ENCODE measurements around the gene ZNF618. TPM values are rescaled to one million over a fixed set of nuclear protein-coding genes. Genes with fewer than 3 reads are reported as not detected.

Gene ZNF618
- total RNA-seq, 1 experiment from 2014 or later: 3.6 TPM

DNA sequence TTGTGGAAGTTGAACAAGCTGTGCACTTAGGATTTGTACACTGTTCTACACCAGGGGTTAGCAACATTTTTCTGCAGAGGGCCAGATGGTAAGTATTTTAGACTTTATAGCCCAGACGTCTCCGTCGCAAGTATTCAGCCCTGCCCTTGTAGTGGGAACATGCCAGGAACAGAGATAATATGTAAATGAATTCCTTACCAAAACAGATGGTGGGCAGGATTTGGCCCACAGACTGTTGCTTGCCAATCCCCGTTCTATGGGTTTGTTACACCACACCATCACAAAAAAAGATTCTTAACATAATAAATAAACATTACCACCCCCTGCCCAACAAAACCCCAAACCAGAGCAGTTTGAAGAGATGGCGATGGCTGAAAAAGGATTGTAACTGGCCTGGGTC, 127.6 kb downstream of the ZNF618 start:
- no peak overlapping the region for H3K4me3 ChIP-seq
- peaks cover 8% of the 10 kb centered on the region for H3K36me3 ChIP-seq
- no peaks in the 10 kb centered on the region for H3K27me3 ChIP-seq
- no peaks in the 10 kb centered on the region for H3K9me3 ChIP-seq
- DNase-seq: no peak

DNA sequence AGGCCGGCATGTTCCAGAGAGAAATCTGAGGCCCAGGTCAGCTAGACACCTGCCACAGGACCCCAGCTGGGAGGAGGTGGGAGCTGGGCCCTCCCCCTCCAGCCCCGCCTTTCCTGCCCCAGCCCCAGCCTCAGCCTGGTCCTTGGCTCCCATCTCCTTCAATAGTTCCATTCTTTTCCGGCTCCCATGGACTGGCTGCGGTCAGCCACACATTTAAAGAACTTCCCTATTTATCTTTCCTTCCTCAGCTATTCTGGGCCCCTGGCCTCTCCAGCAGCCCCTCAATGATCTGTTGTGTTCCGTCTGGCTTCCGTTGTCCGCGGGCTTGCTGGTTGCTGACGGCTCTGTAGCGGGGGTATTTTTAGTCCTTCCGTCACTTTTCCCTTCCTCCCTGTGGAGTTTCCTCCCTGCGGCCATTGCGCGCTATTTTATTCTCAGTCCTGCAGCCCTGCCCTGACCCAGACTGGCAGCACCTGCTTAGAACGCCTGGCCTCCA, 128.2 kb downstream of the ZNF618 start:
- H3K36me3 ChIP-seq: peaks cover 8% of the 10 kb centered on the region
- H3K9me3 ChIP-seq: no peaks in the 10 kb centered on the region
- no peaks in the 10 kb centered on the region for H3K27me3 ChIP-seq
- H3K4me3 ChIP-seq: no peak overlapping the region
- no peak for DNase-seq

DNA sequence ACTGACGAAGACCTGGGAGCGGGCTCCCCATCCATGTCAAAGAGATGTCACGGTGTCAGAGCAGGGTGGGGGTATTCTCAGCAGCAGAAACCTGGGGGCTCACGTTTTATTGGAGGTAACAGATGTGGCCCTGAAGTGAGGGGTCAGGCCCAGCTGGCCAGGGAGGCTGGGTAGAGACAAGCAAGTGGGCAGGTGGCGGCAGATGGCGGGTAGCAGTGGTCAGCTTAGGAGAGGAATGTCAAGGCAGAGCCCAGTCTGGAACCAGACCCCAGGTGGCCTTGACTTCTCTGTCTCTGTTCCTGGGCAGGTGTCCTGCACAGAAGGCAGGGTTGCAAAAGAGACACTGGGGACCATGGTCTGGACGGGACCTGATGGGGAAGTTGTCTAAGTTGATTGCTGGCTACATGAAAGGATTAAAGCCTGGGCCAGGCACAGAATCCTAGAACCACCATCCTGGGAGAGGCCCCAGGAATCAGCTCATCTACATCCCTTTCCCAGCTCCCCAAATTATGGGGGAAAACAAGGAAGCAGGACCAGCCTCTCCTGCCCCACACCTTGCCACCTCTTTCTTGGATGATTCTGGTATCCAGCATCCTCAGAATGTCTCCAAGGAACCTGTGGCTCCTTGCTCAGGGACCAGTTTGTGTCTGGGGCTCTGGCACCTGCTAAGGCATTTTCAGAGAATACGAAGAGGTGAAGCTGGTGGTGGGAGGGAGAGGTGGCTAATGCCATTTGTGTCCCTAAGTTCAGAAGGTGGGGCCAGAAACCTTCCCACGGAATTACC, 129.5 kb downstream of the ZNF618 start:
- Histone ChIP-seq H3K27me3 (no peaks in the 10 kb centered on the region), H3K4me3 (no peak overlapping the region), H3K9me3 (no peaks in the 10 kb centered on the region), H3K36me3 (peaks cover 8% of the 10 kb centered on the region)
- DNase-seq: no peak

DNA sequence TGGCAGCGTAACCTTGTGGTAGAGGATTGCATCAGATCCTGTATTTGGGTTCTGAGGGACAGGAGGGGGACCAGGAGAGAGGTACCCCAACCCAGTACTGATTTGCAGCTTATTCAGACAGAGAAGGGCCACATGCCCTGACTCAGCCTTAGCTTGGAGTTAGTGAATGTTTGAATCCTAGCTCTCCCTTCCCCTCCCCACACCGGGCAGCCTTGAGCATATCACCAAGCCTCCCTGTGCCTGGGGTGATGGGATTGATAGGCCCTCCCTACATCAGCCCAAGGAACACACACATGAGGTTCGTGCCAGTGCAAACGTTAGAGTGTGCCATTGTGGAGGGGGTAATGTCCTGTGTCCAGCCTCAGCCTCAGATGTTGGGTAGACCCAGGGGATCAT, 130.0 kb downstream of the ZNF618 start:
- Histone ChIP-seq H3K9me3 (no peaks in the 10 kb centered on the region), H3K27me3 (no peaks in the 10 kb centered on the region), H3K36me3 (peaks cover 8% of the 10 kb centered on the region), H3K4me3 (no peak overlapping the region)
- no peak for DNase-seq

DNA sequence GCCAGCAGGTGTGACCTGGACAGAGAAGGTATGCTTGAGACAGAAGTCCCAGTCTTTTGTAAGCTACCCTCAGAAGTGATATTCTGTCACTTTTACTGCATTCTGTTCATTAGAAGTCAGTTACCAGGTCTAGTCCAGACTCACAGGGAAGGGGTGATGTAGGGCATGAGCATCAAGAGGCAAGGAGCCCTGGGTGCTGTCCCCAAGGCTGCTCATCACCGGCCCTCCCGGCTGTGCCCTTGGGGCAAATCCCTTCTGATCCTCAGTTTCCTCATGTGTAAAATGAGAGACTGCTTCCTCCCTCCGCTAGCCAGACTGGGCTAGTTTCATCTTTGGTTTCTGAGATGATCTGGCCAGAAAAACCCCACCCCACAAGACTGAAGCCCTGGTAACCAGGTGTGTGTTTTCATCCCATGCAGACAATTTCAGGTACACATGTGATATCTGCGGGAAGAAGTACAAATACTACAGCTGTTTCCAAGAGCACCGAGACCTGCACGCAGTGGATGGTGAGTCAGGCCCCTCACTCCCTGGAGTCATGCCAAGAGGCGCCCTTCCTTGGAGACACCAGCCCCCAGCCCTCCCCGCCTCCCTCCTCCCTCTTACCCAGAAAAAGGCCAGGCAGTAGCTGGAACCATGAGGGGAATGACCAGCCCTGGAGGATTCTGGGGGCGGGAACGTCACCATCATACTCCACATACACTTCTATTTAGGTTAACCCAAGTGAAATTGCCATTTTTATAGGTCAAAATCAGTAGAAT, 131.0 kb downstream of the ZNF618 start:
- Histone ChIP-seq H3K36me3 (peaks cover 8% of the 10 kb centered on the region), H3K9me3 (no peaks in the 10 kb centered on the region), H3K4me3 (no peak overlapping the region), H3K27me3 (no peaks in the 10 kb centered on the region)
- DNase-seq: no peak

DNA sequence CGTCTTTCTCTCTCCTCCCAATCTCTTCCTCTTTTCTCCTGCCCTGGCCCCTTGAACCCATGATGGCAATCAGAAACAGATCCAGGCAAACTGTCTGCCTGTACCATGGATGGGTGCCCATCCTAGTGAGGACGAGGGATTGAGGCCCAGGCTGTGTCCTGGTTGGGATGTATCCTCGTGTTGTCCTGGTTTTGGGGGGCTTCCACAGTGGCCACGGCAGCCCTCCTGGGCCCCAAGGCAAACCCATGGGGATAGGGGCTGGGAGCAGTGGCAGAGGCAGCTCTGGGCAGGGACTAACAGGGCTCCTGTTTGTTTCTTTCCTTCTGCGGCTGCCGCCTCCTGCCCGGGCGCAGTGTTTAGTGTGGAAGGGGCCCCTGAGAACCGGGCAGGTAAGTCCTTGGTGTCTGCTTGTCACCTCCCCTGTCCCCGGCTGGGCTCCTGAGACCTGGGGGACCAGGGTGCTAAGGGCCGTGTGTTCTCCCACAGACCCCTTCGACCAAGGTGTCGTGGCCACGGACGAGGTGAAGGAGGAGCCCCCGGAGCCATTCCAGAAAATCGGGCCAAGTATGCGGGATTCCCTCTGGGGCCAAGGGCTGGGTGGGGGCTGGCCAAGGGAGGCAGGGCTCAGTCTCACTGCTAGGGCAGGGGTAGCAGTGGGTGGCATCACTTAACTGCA, 132.0 kb downstream of the ZNF618 start:
- no peak for DNase-seq
- peaks cover 8% of the 10 kb centered on the region for H3K36me3 ChIP-seq

DNA sequence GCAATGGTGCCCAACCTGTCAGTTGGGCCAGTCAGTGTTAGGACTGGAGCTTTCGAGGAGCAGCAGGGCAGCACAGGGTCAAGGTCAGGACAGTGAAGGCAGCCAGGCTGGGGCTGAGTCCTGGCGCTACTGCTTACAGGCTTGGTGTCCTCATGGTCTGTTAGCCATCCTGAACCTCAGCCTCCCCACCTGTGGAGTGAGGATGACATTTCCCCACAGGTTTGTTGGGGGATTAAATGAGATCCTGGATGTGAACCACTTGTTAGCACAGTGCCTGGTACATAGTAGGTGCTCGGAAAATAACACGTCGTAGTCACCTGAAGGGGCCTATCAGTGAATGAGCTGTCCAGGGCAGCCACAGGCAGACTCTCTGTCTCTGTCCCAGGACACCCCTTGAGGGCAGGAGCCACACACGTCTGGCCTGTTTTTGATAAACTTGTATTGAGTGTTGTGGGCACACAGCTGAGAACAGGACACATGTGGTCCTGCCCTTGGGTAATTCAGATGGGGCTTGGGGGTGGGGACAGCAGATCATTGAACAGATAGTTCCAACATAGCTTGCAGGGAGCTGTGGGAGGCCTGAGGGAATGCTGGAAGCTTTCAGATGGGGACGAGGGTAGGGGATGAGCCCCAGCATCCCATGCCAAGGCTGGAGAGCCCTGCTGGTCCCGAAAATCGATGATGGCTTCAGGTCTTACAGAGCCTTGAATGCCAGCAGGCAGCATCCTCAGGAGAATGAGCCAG, 132.7 kb downstream of the ZNF618 start:
- no peaks in the 10 kb centered on the region; the same call in 1 of the 2 replicates for H3K9me3 ChIP-seq
- no peak for DNase-seq
- H3K4me3 ChIP-seq: no peak overlapping the region
- H3K36me3 ChIP-seq: peaks cover 8% of the 10 kb centered on the region
- no peaks in the 10 kb centered on the region for H3K27me3 ChIP-seq

More for the DNA sequence above, 132.0 kb downstream of the ZNF618 start:
- Histone ChIP-seq H3K27me3 (no peaks in the 10 kb centered on the region), H3K4me3 (no peak overlapping the region), H3K9me3 (no peaks in the 10 kb centered on the region)

DNA sequence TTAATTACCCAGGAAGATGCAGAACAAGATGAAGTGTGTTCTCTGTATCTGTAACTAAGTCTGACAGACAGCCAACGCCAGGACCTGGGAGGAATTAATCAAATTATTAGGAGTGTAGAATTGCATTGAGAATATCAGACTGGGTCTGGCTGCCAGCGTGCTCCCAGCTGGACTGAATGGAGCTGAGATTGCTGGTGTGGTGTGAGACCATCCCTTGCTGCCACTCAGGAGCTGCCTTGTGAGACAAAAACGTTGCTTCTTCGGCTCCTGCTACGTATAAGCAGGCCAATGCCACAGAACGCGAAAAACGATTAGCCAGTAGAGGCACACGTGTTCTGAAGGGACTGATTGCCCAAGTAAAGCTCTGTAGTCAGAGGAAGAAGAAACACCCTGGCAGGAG, 135.2 kb downstream of the ZNF618 start:
- no peaks in the 10 kb centered on the region; the same call in 1 of the 2 replicates for H3K9me3 ChIP-seq
- no peaks in the 10 kb centered on the region for H3K27me3 ChIP-seq
- H3K36me3 ChIP-seq: peaks cover 12% of the 10 kb centered on the region
- DNase-seq: no peak
- no peak overlapping the region for H3K4me3 ChIP-seq

DNA sequence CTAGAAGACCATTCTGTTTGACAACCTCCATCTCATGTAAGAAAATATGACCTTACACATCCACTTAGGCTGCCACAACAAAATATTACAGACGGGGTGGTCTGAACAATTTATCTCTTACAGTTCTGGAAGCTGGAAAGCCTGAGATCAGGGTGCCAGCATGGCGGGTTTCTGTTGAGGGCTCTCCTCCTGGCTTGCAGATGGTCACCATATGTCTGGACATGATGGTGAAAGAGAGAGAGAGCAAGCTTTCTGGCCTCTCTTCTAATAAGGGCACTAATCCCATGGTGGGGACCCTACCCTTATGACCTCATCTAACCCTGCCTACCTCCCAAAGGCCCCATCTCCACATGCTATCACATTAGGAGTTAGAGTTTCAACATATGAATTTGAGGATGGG, 136.0 kb downstream of the ZNF618 start:
- H3K9me3 ChIP-seq: no peaks in the 10 kb centered on the region; the same call in 1 of the 2 replicates
- peaks cover 6% of the 10 kb centered on the region; the same call in 1 of the 2 replicates for H3K36me3 ChIP-seq
- no peaks in the 10 kb centered on the region for H3K27me3 ChIP-seq

DNA sequence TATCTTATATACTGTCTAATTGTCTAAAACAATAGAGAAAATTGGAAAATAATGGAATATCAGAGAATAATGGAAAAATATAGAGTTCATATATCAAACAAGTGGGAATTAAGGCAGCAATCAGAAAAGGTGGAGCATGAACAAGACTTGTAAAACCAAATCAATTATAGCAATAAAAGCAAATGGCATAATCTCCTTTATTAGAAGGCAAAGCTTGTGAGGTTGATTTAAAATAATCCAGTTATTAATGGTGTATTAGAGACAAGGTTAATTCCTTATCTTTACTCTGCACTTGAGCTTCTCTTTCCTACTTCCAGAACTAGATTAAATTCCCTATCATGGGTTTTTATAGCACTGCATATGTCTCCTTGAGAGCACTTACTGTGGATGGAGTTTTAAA, 137.9 kb downstream of the ZNF618 start:
- Histone ChIP-seq H3K36me3 (peaks cover 4% of the 10 kb centered on the region; the same call in 1 of the 2 replicates), H3K27me3 (no peaks in the 10 kb centered on the region), H3K4me3 (no peak overlapping the region), H3K9me3 (no peaks in the 10 kb centered on the region; the same call in 1 of the 2 replicates)
- DNase-seq: no peak

More for the DNA sequence above, 136.0 kb downstream of the ZNF618 start:
- no peak overlapping the region for H3K4me3 ChIP-seq
- DNase-seq: no peak

DNA sequence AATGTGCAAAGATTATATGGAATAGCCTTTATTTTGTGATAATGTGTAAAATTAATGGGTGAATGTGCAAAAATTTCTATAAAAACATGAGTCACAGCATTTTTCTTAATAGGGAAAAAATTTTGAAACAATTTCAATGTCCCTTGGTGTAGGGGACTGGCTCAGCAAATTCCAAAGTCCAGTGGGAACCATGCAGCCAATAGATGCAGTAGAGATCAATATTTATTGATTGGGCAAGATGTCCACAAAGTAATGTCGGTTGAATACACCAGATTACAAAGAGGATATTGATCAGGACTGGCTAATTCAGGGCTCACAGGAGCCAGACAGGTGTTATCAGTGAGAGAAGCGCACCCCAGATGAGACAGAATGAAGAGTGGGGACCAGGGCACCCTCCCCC, 139.5 kb downstream of the ZNF618 start:
- DNase-seq: no peak
- peaks cover 4% of the 10 kb centered on the region; the same call in 1 of the 2 replicates for H3K9me3 ChIP-seq
- no peak overlapping the region for H3K4me3 ChIP-seq
- peaks cover 4% of the 10 kb centered on the region; the same call in 1 of the 2 replicates for H3K36me3 ChIP-seq
- no peaks in the 10 kb centered on the region for H3K27me3 ChIP-seq

DNA sequence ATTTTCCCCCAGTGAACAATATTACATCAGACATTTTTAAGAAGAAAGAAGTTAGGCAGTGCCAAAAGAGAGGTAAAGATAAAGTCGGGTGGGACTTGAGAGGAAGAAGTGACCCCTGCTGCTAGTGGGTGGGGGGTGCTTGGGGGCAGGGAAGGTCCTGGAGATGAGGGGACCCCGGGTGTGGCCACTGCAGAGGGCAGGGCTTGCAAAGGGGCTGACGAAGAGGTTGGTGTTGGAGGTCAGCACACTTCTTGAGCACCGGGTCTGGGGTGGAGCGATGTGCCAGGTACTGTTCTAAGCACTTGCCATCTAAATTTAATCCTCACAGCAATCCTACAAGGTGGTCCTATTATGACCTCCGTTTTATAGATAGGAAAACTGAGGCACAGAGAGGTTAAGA, 140.0 kb downstream of the ZNF618 start:
- Histone ChIP-seq H3K36me3 (peaks cover 4% of the 10 kb centered on the region; the same call in 1 of the 2 replicates), H3K27me3 (no peaks in the 10 kb centered on the region)
- DNase-seq: no peak

DNA sequence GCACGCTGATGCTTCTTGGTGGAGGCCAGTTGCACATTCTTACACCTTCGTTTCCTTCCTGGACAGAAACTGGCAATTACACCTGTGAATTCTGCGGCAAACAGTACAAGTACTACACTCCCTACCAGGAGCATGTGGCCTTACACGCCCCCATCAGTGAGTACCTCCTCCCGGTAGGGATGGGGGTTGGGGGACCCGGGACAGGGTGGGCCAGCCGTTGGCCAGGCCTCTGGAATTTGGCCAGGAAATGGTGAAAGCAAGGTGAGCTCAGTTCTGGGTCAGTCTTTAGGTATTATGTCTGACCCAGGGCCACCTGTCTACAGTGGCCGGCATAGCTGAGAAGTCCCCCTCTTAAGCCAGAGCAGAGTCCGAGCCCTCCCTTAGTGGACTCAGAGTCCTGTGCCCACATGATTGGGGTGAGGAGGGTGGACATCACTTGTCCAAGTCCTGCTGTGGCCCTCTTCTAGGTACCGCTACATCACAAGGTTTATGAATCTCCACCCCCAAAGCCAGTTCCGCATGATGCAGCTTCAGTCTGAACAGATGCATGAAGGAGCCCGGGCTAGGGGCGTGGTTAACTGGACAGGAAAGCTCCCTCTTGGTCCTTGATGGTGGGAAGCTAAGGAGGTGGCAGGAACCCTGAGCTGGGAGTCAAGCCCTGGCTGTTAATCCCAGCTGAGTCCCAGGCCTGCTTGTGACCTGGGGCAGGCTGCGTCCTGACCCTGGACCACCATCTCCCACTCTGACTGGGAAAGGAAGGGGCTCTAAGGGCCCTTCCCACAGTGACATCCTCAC, 140.7 kb downstream of the ZNF618 start:
- H3K4me3 ChIP-seq: no peak overlapping the region
- H3K27me3 ChIP-seq: no peaks in the 10 kb centered on the region
- no peak for DNase-seq
- peaks cover 4% of the 10 kb centered on the region for H3K9me3 ChIP-seq
- peaks cover 9% of the 10 kb centered on the region for H3K36me3 ChIP-seq

More for the DNA sequence above, 140.0 kb downstream of the ZNF618 start:
- Histone ChIP-seq H3K9me3 (peaks cover 4% of the 10 kb centered on the region; the same call in 1 of the 2 replicates), H3K4me3 (no peak overlapping the region)

DNA sequence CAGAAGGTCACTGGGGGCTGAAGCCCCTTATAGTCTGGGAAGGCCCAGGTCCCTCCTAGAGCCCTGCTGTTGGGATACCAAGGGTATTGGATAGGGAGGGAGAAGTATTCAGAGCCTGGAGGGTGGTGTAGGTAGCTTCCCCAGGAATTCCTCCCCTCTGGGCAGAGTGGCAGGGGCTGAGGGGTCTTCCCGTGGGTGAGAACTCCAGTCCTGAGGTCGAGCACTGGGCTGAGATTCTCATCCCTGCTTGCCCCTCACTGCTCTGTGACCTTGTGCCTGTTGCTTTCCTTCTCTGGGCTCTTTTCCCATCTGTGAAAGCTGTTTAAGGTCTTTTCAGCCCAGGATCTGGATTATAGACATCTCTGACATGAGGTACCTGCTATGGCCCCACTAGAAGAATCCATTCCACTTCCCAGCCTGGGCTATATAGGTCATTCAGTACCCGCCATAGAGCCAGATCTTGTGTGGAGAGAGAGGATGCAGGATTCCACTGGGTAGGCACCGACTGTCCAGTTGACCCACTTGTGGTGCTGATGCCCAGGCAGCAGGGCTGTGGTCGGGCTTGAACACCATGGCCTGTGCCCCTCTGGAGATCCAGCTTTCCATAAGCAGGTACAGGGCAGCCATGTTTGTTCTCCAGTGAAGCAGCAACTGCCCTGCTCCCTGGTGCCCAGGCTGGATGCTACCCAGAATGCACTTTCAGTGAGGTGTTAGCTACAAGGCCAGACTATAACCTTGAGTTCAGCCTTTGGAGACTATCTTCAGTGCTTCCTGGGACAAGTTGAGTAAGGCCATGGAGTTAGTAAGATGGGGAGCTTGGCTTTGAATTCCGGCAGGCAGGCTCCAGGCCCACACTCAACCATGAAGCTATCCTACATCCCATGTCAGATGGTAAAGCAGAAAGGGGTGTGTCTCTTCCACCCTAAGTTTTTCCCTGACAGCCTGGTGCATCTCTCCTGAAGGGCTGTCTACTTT, 141.9 kb downstream of the ZNF618 start:
- Histone ChIP-seq H3K4me3 (no peak overlapping the region), H3K36me3 (peaks cover 15% of the 10 kb centered on the region), H3K27me3 (no peaks in the 10 kb centered on the region), H3K9me3 (peaks cover 14% of the 10 kb centered on the region)
- no peak for DNase-seq
